Kidney epithelial cell (primary cell): Measurements from ENCODE around the gene SPAG9. TPM values are rescaled to one million over a fixed set of nuclear protein-coding genes. Genes with fewer than 3 reads are reported as not detected.

Experiments used
- DNase-seq: peaks from one replicate; pipeline ENCODE4 v3.0.0-alpha.2; 2010; ENCODE audit warnings: low read depth
- H3K27me3 ChIP-seq: 2 replicates; pipeline ENCODE4 v1.6.0; 2011; ENCODE audit warnings: low read length; ENCODE audit not compliant: control insufficient read depth, insufficient read depth
- H3K36me3 ChIP-seq: 2 replicates; pipeline ENCODE4 v1.5.1; 2011; ENCODE audit warnings: low read length; ENCODE audit not compliant: control insufficient read depth, insufficient read depth
- H3K4me3 ChIP-seq: 2 replicates; pipeline ENCODE4 v1.5.1; 2011; ENCODE audit warnings: low read depth, mild to moderate bottlenecking, control low read depth, low read length
- total RNA-seq: library from RNA; depleted of rRNA; stranded (reverse); fragments of >200 nt; gene quantifications from 2 replicates; pipeline ENCODE4 v1.2.3, GENCODE V29; 2015
- TF ChIP-seq, protein P1 (sequence below): IDR thresholded peaks from 2 replicates; pipeline ENCODE4 v1.5.1; 2011; ENCODE audit warnings: mild to moderate bottlenecking, moderate library complexity, low read length, control low read depth, inconsistent platforms; ENCODE audit not compliant: insufficient read depth, poor library complexity, severe bottlenecking

SPAG9 gene
- total RNA-seq, 1 donor from 2014 or later, result 85.5 TPM

DNA sequence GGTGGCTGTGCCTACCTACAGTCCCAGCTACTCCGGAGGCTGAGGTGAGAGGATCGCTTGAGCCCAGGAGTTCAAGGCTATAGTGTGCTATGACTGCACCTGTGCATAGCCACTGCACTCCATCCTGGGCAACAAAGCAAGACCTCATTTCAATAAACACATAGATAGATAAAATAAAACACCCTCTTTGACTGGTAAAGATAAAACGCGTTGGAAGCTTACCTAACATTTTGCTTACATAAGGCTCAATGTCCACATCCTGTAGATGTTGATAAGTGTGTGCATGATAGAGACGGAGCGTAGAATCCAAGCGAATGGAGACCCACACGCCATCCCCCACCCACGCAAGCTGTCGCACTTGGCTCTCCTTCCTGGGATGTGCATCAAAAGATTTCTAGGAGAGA, 141.1 kb downstream of the SPAG9 start:
- TF ChIP-seq, protein P1, sequence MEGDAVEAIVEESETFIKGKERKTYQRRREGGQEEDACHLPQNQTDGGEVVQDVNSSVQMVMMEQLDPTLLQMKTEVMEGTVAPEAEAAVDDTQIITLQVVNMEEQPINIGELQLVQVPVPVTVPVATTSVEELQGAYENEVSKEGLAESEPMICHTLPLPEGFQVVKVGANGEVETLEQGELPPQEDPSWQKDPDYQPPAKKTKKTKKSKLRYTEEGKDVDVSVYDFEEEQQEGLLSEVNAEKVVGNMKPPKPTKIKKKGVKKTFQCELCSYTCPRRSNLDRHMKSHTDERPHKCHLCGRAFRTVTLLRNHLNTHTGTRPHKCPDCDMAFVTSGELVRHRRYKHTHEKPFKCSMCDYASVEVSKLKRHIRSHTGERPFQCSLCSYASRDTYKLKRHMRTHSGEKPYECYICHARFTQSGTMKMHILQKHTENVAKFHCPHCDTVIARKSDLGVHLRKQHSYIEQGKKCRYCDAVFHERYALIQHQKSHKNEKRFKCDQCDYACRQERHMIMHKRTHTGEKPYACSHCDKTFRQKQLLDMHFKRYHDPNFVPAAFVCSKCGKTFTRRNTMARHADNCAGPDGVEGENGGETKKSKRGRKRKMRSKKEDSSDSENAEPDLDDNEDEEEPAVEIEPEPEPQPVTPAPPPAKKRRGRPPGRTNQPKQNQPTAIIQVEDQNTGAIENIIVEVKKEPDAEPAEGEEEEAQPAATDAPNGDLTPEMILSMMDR, result no peak
- Histone ChIP-seq H3K4me3 (no peak overlapping the region), H3K36me3 (no peaks in the 10 kb centered on the region), H3K27me3 (no peaks in the 10 kb centered on the region)
- no peak for DNase-seq

DNA sequence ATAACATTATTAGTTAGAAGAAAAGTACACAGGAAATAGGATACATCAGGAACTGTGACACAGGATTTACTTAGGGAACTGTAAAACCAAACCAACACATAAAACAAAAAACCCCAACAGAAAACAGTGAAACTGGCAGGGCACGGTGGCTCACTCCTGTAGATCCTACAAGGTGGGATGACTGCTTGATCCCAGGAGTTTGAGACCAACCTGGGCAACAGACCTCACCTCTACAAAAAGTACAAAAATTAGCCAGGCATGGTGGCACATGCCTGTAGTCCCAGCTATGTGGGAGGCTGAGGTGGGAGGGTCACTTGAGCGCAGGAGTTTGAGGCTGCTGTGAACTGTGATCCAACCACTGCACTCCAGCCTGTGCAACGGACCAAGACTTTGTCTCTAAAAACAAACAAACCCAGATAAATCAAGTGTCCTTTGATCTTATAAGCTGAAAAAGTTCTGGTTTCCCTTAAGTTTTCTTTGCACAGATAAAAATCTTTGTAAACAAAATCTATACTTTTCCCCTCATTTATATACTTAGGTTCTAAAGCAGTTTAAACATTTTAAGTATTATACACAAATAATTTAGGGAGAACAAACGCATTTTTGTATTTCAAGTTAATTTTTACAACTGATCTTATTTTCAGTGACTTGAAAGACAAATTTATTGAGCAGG, 143.0 kb downstream of the SPAG9 start:
- no peak for DNase-seq
- H3K27me3 ChIP-seq, result no peaks in the 10 kb centered on the region
- no peaks in the 10 kb centered on the region for H3K36me3 ChIP-seq
- no peak overlapping the region for H3K4me3 ChIP-seq
- TF ChIP-seq, protein P1, result no peak

DNA sequence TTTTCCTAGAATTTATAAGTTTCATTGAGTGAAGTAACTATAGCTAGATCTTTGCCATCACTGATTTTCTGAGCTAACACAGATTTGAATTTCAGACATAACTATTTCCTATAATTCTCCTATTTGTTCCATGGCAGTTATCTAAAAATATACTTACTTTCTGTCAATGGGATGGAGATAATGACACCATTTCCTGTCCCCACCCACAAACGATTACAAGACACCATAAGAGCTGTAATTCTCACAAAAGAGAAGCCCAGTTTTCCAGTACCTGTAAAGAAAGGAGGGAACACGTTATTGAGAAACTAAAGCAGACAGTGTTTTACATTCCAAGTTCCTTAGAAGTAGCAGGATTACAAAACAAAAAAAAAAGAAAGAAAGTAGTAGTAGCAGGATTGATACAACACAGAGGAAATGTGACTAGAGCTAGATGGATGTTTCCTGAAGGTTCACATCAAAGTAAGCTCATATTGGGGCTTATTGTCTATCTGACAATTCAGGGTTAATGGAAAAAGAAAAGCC, 143.7 kb downstream of the SPAG9 start:
- Histone ChIP-seq H3K4me3 (no peak overlapping the region), H3K36me3 (no peaks in the 10 kb centered on the region), H3K27me3 (no peaks in the 10 kb centered on the region)
- no peak for DNase-seq
- TF ChIP-seq, protein P1, result no peak

DNA sequence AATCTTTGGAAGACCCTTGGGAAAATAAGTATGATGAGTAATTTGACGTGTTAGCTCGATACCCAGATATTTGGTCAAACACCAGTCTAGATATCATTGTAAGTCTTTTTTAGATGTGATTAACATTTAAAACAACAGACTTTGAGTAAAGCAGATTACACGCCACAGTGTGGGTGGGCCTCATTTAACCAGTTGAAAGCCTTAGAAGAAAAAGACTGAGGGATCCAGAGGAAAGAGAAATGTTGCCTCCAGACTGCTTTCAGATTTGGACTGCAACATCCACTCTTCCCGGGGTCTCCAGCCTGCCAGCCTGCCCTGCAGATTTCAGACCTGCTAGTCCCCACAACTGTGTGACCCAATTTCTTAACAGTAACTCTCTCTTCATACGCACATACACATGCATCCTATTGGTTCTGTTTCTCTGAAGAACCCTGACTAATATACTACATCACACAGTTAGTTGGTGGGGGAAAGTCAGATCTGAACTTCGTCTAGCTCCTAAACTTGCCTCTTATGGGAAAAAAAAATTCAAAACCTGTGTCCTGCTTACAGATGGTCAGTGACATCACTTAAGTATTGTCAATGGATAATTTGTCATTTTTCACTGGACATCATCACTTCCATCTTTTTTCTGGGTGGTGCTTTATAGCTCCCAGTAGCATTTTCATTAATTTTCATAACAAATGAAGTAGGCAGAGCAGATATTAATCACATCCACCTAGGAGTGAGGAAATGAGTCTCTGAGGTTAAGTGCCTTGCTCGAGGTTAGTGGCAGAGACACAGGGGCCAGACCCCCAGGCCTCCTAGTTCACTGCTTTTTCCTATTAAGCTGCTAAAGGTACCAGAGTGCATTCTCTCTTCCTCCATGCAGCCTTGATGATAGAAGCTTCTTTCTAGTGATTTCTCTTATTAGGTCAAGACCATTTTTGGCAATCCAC, 146.8 kb downstream of the SPAG9 start:
- TF ChIP-seq, protein P1, result no peak
- Histone ChIP-seq H3K36me3 (no peaks in the 10 kb centered on the region), H3K27me3 (no peaks in the 10 kb centered on the region), H3K4me3 (no peak overlapping the region)
- no peak for DNase-seq

DNA sequence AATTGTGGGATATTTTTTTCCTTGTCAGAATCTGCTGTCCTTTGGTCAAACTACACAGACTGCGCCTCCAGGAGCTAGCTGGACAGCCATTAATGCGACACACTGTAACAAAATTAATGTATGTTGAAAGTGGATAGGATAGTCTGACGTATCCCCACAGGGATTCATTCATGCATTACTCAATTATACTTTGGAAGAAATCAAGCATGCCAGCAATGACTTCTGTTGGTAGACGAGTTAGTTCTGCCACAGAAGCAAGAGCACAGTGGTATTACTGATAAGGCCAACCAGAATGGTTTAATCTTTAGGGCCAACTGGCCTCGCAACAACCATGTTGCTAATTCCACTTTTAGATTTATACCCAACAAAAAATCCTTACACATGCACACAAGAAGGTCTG, 148.1 kb downstream of the SPAG9 start:
- DNase-seq, result no peak
- TF ChIP-seq, protein P1, result no peak
- Histone ChIP-seq H3K27me3 (no peaks in the 10 kb centered on the region), H3K4me3 (no peak overlapping the region), H3K36me3 (no peaks in the 10 kb centered on the region)
